A673 (cell line): Measurements from ENCODE around the gene PAK1. TPM values are rescaled to one million over a fixed set of nuclear protein-coding genes. Genes with fewer than 3 reads are reported as not detected.

Experiments
- BruUV-seq: library from RNA; stranded (reverse); fragments of 400-500 nt; replicated peaks from 2 replicates; lab custom pipeline; 2021; lab: Mats Ljungman, UMichigan
- CTCF ChIA-PET: fragments of 300-600 bp; sonication (Branson Sonifier 250); formaldehyde crosslinking; loops from one replicate; lab custom pipeline; 2022; ENCODE audit warnings: antibody characterized with exemption; lab: Charles Lee
- POLR2A ChIA-PET: fragments of 300-600 bp; sonication (Branson Sonifier 250); formaldehyde crosslinking; loops from one replicate; lab custom pipeline; 2022; ENCODE audit warnings: antibody characterized with exemption; ENCODE audit not compliant: low non-redundant PET; lab: Charles Lee
- DNase-seq: peaks from one replicate; pipeline ENCODE4 v3.0.0-alpha.2; 2015; ENCODE audit warnings: low spot score
- H3K27ac ChIP-seq: fragments of 200-600 bp; sonication (generic); 2 replicates; pipeline ENCODE4 v1.5.1; 2016; ENCODE audit warnings: mixed run types, low read depth, mild to moderate bottlenecking, mixed read lengths, antibody characterized with exemption, low read length; ENCODE audit not compliant: poor library complexity, severe bottlenecking
- H3K27me3 ChIP-seq: fragments of 200-600 bp; sonication (generic); replicated peaks from 2 replicates; pipeline ENCODE4 v1.6.1; 2017; ENCODE audit warnings: mixed run types, low read depth, mild to moderate bottlenecking, mixed read lengths, antibody characterized with exemption, low read length; ENCODE audit not compliant: insufficient read depth, poor library complexity
- H3K36me3 ChIP-seq: fragments of 200-600 bp; sonication (generic); 2 replicates; pipeline ENCODE4 v1.6.1; 2016; ENCODE audit warnings: mixed run types, mild to moderate bottlenecking, mixed read lengths, antibody characterized with exemption, low read length; ENCODE audit not compliant: insufficient read depth, poor library complexity, severe bottlenecking
- H3K4me1 ChIP-seq: fragments of 200-600 bp; sonication (generic); 2 replicates; pipeline ENCODE4 v1.6.1; 2017; ENCODE audit warnings: mixed run types, mild to moderate bottlenecking, mixed read lengths, antibody characterized with exemption, low read length; ENCODE audit not compliant: insufficient read depth, poor library complexity, severe bottlenecking
- H3K4me3 ChIP-seq: fragments of 200-600 bp; sonication (generic); 2 replicates; pipeline ENCODE4 v1.5.1; 2016; ENCODE audit warnings: low read depth, mixed run types, mild to moderate bottlenecking, mixed read lengths, low read length; ENCODE audit not compliant: poor library complexity, severe bottlenecking
- H3K9me3 ChIP-seq: fragments of 200-600 bp; sonication (generic); 2 replicates; pipeline ENCODE4 v1.6.1; 2016; ENCODE audit warnings: mixed run types, low read depth, mild to moderate bottlenecking, mixed read lengths, antibody characterized with exemption, low read length; ENCODE audit not compliant: poor library complexity, severe bottlenecking
- EZH2 ChIP-seq: fragments of 200-600 bp; sonication (generic); IDR thresholded peaks from 2 replicates; pipeline ENCODE4 v1.6.1; 2017; ENCODE audit warnings: borderline replicate concordance, low read depth, mild to moderate bottlenecking, mixed read lengths, antibody characterized with exemption, low read length; ENCODE audit not compliant: poor library complexity, severe bottlenecking
- intact Hi-C: fragments of 100-400 bp; cut with micrococcal nuclease; formaldehyde crosslinking; loops from one replicate; pipeline ENCODE4 v1.10.0; 2022; ENCODE audit not compliant: unreplicated experiment
- total RNA-seq: library from RNA; stranded (reverse); gene quantifications from 2 replicates; pipeline ENCODE4 v1.2.3, GENCODE V29; 2021
- TF ChIP-seq, protein P1 (sequence below): fragments of 300-800, 200-600 bp; sonication (generic); conservative IDR thresholded peaks from 2 replicates; pipeline ENCODE4 v1.5.1; 2017; ENCODE audit warnings: low read depth, mild to moderate bottlenecking, antibody characterized with exemption, low read length, moderate library complexity, mixed read lengths

Gene PAK1
- total RNA-seq, 1 experiment from 2014 or later = 44.2 TPM

DNA sequence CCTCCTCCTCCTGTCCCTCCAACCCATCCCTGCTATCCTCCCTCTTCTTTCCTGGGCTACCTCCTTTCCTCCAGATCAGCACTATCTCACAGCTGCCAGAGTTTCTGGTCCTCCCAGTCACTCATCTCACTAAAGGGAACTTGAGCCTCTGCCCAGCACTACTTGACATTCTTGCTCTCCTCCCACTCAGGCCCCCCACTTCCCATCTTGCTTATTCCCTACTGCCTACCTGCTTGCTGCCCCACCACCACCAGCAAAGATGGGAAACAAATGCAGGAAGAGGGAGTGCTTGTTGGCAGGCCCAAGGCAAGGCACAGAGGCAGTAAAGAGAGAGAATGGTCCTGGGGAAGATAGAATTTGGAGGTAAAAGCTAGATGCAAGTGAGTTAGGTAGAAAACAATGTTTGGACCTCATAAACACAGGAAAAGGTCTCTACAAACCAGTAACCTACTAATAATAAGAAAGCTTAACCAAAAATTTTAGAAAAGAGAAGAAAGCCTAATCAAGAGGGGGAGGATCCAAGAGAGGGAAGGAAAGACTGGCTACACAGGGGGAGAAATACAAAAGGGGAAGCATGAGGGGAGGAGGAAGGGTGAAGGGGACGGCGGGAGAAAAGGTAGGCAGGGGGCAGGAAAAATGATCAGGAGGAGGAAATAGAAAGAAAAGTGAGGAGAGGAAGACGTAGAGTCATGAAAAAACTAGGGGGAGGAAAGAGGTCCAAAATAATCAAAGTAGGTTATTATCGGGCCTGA is 63.6 kb downstream of the PAK1 start:
- no TSS peak for BruUV-seq
- Histone ChIP-seq H3K27me3 (no peaks in the 10 kb centered on the region), H3K9me3 (no peaks in the 10 kb centered on the region), H3K36me3 (no peaks in the 10 kb centered on the region), H3K4me1 (peaks cover 24% of the 10 kb centered on the region), H3K4me3 (no peak overlapping the region), H3K27ac (no peak overlapping the region)
- intact Hi-C loops = no loop called here
- no peak for TF ChIP-seq EZH2
- TF ChIP-seq, protein P1, sequence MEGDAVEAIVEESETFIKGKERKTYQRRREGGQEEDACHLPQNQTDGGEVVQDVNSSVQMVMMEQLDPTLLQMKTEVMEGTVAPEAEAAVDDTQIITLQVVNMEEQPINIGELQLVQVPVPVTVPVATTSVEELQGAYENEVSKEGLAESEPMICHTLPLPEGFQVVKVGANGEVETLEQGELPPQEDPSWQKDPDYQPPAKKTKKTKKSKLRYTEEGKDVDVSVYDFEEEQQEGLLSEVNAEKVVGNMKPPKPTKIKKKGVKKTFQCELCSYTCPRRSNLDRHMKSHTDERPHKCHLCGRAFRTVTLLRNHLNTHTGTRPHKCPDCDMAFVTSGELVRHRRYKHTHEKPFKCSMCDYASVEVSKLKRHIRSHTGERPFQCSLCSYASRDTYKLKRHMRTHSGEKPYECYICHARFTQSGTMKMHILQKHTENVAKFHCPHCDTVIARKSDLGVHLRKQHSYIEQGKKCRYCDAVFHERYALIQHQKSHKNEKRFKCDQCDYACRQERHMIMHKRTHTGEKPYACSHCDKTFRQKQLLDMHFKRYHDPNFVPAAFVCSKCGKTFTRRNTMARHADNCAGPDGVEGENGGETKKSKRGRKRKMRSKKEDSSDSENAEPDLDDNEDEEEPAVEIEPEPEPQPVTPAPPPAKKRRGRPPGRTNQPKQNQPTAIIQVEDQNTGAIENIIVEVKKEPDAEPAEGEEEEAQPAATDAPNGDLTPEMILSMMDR = no peak
- DNase-seq = no peak
- ChIA-PET CTCF (no interaction called here), POLR2A (no interaction called here)

DNA sequence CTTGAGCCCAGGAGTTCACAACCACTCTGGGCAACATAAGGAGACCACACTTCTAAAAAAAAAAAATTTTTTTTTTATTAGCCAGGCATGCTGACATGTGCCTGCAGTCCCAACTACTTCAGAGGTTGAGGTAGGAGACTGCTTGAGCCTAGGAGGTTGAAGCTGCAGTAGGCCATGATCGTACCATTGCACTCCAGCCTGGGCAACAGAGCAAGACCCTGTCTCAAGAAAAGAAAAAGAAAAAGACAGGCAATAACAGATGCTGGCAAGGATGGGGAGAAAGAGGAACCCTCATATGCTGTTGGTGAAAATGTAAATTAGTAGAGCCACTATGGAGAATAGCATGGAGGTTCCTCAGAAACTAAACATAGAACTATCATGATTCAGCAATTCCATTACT is 64.8 kb downstream of the PAK1 start:
- H3K27ac ChIP-seq = no peak overlapping the region
- H3K4me3 ChIP-seq = no peak overlapping the region
- H3K36me3 ChIP-seq = no peaks in the 10 kb centered on the region
- POLR2A ChIA-PET = no interaction called here
- intact Hi-C loops = no loop called here
- CTCF ChIA-PET = no interaction called here
- no TSS peak for BruUV-seq
- H3K9me3 ChIP-seq = no peaks in the 10 kb centered on the region
- no peak for TF ChIP-seq EZH2
- TF ChIP-seq, protein P1 = no peak
- no peaks in the 10 kb centered on the region for H3K27me3 ChIP-seq
- DNase-seq = no peak
- peaks cover 24% of the 10 kb centered on the region for H3K4me1 ChIP-seq

- Histone ChIP-seq H3K4me3 (no peak overlapping the region), H3K36me3 (no peaks in the 10 kb centered on the region), H3K27me3 (no peaks in the 10 kb centered on the region), H3K4me1 (peaks cover 24% of the 10 kb centered on the region), H3K9me3 (no peaks in the 10 kb centered on the region), H3K27ac (no peak overlapping the region)
- POLR2A ChIA-PET = no interaction called here
- DNase-seq = peak; percentile 85
- no TSS peak for BruUV-seq
- TF ChIP-seq EZH2 = no peak
- TF ChIP-seq, protein P1 = no peak
- intact Hi-C loops = no loop called here
- CTCF ChIA-PET = interaction anchor here (0.8 kb wide), 1 partner anchor 22 kb away, joined by 3 read pairs; no protein-coding TSS in a partner anchor
Observed at GRCh38 chr11:77407613-77408012, 66.3 kb downstream of the PAK1 start.
